ENCODE measurements around the gene FARP1. TPM values are rescaled to one million over a fixed set of nuclear protein-coding genes. Genes with fewer than 3 reads are reported as not detected.

Gene FARP1
- total RNA-seq, 4 donors from 2014 or later = 103 to 172 (median 129) TPM

- intact Hi-C loops (cut with DNase I) = loop anchor here (10.0 kb wide), 1 partner anchor 180 kb away; no protein-coding TSS in a partner anchor
- Histone ChIP-seq H3K27ac (peak overlapping the region in 1 of 3 donors; percentile 59), H3K4me3 (replicated peaks in 1 of 3) (no peak overlapping the region), H3K9me3 (no peaks in the 10 kb centered on the region), H3K27me3 (no peaks in the 10 kb centered on the region), H3K4me1 (peaks cover 18 to 21% of the 10 kb centered on the region in 2 donors), H3K36me3 (peaks cover 12 to 15% of the 10 kb centered on the region in 2 donors)
- no peak for DNase-seq
- TF ChIP-seq CTCF (IDR thresholded peaks at IDR 0.05) = no peak
- TF ChIP-seq POLR2A (IDR thresholded peaks at IDR 0.05) = no peak
- 94 to 96% methylated on average over 19 to 24 of the region's 24 CpGs for WGBS, 2 donors
Observed at GRCh38 chr13:98474761-98475160, 331.9 kb downstream of the FARP1 start.

DNA sequence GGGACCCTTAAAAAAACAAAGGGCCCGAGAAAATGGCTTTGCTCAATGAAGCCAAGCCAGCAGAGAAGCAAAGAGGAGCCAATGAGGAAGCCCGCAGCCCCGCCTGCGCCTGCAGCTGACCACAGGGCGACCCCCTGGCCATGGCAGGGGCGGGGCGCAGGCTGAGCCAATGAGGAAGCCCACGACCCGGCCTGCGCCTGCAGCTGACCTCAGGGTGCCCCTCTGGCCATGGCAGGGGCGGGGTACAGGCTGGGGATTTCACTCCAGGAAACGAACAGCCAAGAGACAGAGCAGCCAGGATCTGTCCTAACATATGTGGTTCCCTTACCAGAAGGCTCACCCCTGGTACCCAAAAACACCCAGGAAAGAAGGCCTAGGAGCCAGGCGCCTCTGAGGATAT is 332.6 kb downstream of the FARP1 start:
- Histone ChIP-seq H3K4me3 (replicated peaks in 1 of 3) (no peak overlapping the region), H3K36me3 (peaks cover 12 to 15% of the 10 kb centered on the region in 2 donors), H3K9me3 (no peaks in the 10 kb centered on the region), H3K27me3 (no peaks in the 10 kb centered on the region), H3K27ac (peak overlapping the region in 2 of 3 donors; percentile 57 to 59), H3K4me1 (peaks cover 18 to 21% of the 10 kb centered on the region in 2 donors)
- 66 to 78% methylated on average over 8 to 13 of the region's 13 CpGs for WGBS, 2 donors
- TF ChIP-seq CTCF (IDR thresholded peaks at IDR 0.05) (no peak), POLR2A (IDR thresholded peaks at IDR 0.05) (no peak)
- intact Hi-C loops (cut with DNase I) = loop anchor here (10.0 kb wide), 1 partner anchor 179 kb away; no protein-coding TSS in a partner anchor
- no peak for DNase-seq

GRCh38 chr13:98476106-98476505 is 333.2 kb downstream of the FARP1 start:
- Histone ChIP-seq H3K4me1 (peaks cover 18 to 26% of the 10 kb centered on the region in 2 donors), H3K27ac (peak overlapping the region in 2 of 3 donors; percentile 57 to 59), H3K4me3 (replicated peaks in 1 of 3) (no peak overlapping the region), H3K27me3 (no peaks in the 10 kb centered on the region), H3K9me3 (no peaks in the 10 kb centered on the region), H3K36me3 (peaks cover 12 to 15% of the 10 kb centered on the region in 2 donors)
- TF ChIP-seq CTCF (IDR thresholded peaks at IDR 0.05) = no peak
- WGBS, 2 donors = 53 to 65% methylated on average over 4 to 5 of the region's 5 CpGs
- no peak for DNase-seq
- intact Hi-C loops (cut with DNase I) = loop anchor here (10.0 kb wide), 1 partner anchor 179 kb away; no protein-coding TSS in a partner anchor

- no peak overlapping the region for H3K4me3 ChIP-seq (replicated peaks in 1 of 3)
- WGBS, 2 donors = 57 to 71% methylated on average over 13 of the region's 13 CpGs
- peaks cover 12 to 15% of the 10 kb centered on the region in 2 donors for H3K36me3 ChIP-seq
- H3K27ac ChIP-seq = peak overlapping the region; percentile 5 to 59 (median 57)
- peak; percentile 32 to 41 for DNase-seq
- no peaks in the 10 kb centered on the region for H3K9me3 ChIP-seq
- peaks cover 18 to 30% of the 10 kb centered on the region in 2 donors for H3K4me1 ChIP-seq
- H3K27me3 ChIP-seq = no peaks in the 10 kb centered on the region
- intact Hi-C loops (cut with DNase I) = loop anchor here (10.0 kb wide), 1 partner anchor 178 kb away; no protein-coding TSS in a partner anchor
- no peak for TF ChIP-seq POLR2A (IDR thresholded peaks at IDR 0.05)
- TF ChIP-seq CTCF (IDR thresholded peaks at IDR 0.05) = no peak
Observed at GRCh38 chr13:98476538-98476966, 333.7 kb downstream of the FARP1 start.
